H9 (cell line): ENCODE measurements around the gene UQCR11. TPM values are rescaled to one million over a fixed set of nuclear protein-coding genes. Genes with fewer than 3 reads are reported as not detected.

Experiments
- DNase-seq: peaks from one replicate; pipeline ENCODE4 v3.0.0-alpha.2; 2017
- H2AFZ ChIP-seq: one replicate; pipeline ENCODE4 v1.6.1; 2013; ENCODE audit warnings: mild to moderate bottlenecking, low read length, control low read depth, moderate library complexity
- H2AK5ac ChIP-seq: 2 replicates; pipeline ENCODE4 v1.6.1; 2013; ENCODE audit warnings: low read length, control low read depth, mixed read lengths; ENCODE audit not compliant: insufficient read length
- H2BK120ac ChIP-seq: one replicate; pipeline ENCODE4 v1.6.1; 2013; ENCODE audit warnings: low read depth, mild to moderate bottlenecking, low read length, control low read depth, inconsistent platforms; ENCODE audit not compliant: poor library complexity, severe bottlenecking
- H2BK12ac ChIP-seq: 2 replicates; pipeline ENCODE4 v1.6.1; 2013; ENCODE audit warnings: low read length, control low read depth, mixed read lengths, low read depth; ENCODE audit not compliant: insufficient read length
- H2BK15ac ChIP-seq: 2 replicates; pipeline ENCODE4 v1.6.1; 2013; ENCODE audit warnings: low read depth, low read length, control low read depth
- H2BK20ac ChIP-seq: one replicate; pipeline ENCODE4 v1.6.1; 2013; ENCODE audit warnings: low read depth, mild to moderate bottlenecking, low read length, control low read depth, inconsistent platforms; ENCODE audit not compliant: poor library complexity, severe bottlenecking
- H2BK5ac ChIP-seq: 2 replicates; pipeline ENCODE4 v1.6.1; 2013; ENCODE audit warnings: low read length, control low read depth, mixed read lengths; ENCODE audit not compliant: insufficient read length
- H3K14ac ChIP-seq: 2 replicates; pipeline ENCODE4 v1.6.1; 2013; ENCODE audit warnings: low read length, control low read depth; ENCODE audit not compliant: insufficient read depth
- H3K18ac ChIP-seq: 2 replicates; pipeline ENCODE4 v1.6.1; 2013; ENCODE audit warnings: low read depth, mild to moderate bottlenecking, mixed read lengths, low read length, control low read depth; ENCODE audit not compliant: insufficient read length
- H3K23ac ChIP-seq: 2 replicates; pipeline ENCODE4 v1.6.1; 2013; ENCODE audit warnings: low read length, control low read depth, mixed read lengths, low read depth; ENCODE audit not compliant: insufficient read length
- H3K23me2 ChIP-seq: 2 replicates; pipeline ENCODE4 v1.6.1; 2013; ENCODE audit warnings: low read depth, mild to moderate bottlenecking, mixed read lengths, low read length, control low read depth; ENCODE audit not compliant: insufficient read length, poor library complexity, severe bottlenecking
- H3K27ac ChIP-seq: 2 replicates; pipeline ENCODE4 v1.5.1; 2013; ENCODE audit warnings: low read length, control low read depth, mixed read lengths, low read depth; ENCODE audit not compliant: insufficient read length
- H3K27me3 ChIP-seq: 2 replicates; pipeline ENCODE4 v1.6.1; 2013; ENCODE audit warnings: low read length, control low read depth, inconsistent platforms; ENCODE audit not compliant: insufficient read depth
- H3K4ac ChIP-seq: 2 replicates; pipeline ENCODE4 v1.6.1; 2013; ENCODE audit warnings: low read depth, mild to moderate bottlenecking, control low read depth, inconsistent platforms, low read length, moderate library complexity
- H3K4me1 ChIP-seq: 2 replicates; pipeline ENCODE4 v1.6.1; 2013; ENCODE audit warnings: low read length, control low read depth, inconsistent platforms; ENCODE audit not compliant: insufficient read depth
- H3K4me2 ChIP-seq: 2 replicates; pipeline ENCODE4 v1.6.1; 2013; ENCODE audit warnings: low read length, control low read depth, mixed read lengths; ENCODE audit not compliant: insufficient read length, insufficient read depth
- H3K56ac ChIP-seq: 2 replicates; pipeline ENCODE4 v1.6.1; 2013; ENCODE audit warnings: low read depth, mild to moderate bottlenecking, mixed read lengths, low read length, control low read depth; ENCODE audit not compliant: insufficient read length
- H3K79me1 ChIP-seq: 2 replicates; pipeline ENCODE4 v1.6.1; 2013; ENCODE audit warnings: low read depth, mild to moderate bottlenecking, moderate library complexity, low read length, control low read depth, inconsistent platforms; ENCODE audit not compliant: insufficient read depth, poor library complexity, severe bottlenecking
- H3K79me2 ChIP-seq: 2 replicates; pipeline ENCODE4 v1.6.1; 2013; ENCODE audit warnings: low read length, control low read depth, inconsistent platforms; ENCODE audit not compliant: insufficient read depth
- H3K9ac ChIP-seq: 2 replicates; pipeline ENCODE4 v1.6.1; 2013; ENCODE audit warnings: low read length, control low read depth, mixed read lengths; ENCODE audit not compliant: insufficient read length; ENCODE audit errors: extremely low read depth
- H3K9me3 ChIP-seq: one replicate; pipeline ENCODE4 v1.6.1; 2013; ENCODE audit warnings: low read depth, low read length, inconsistent platforms; ENCODE audit not compliant: control insufficient read depth
- H3T11ph ChIP-seq: one replicate; pipeline ENCODE4 v1.6.1; 2013; ENCODE audit warnings: mild to moderate bottlenecking, low read length, control low read depth, inconsistent platforms
- H4K20me1 ChIP-seq: one replicate; pipeline ENCODE4 v1.6.1; 2013; ENCODE audit not compliant: control insufficient read depth, insufficient read length, insufficient read depth
- H4K5ac ChIP-seq: 2 replicates; pipeline ENCODE4 v1.6.1; 2013; ENCODE audit warnings: low read depth, mild to moderate bottlenecking, mixed read lengths, low read length, control low read depth; ENCODE audit not compliant: insufficient read length
- H4K8ac ChIP-seq: replicated peaks from 2 replicates; pipeline ENCODE4 v1.6.1; 2013; ENCODE audit warnings: low read length, control low read depth, mixed read lengths, low read depth; ENCODE audit not compliant: insufficient read length
- H4K91ac ChIP-seq: 2 replicates; pipeline ENCODE4 v1.6.1; 2013; ENCODE audit warnings: low read depth, mild to moderate bottlenecking, moderate library complexity, mixed read lengths, low read length, control low read depth; ENCODE audit not compliant: insufficient read length
- H3K27ac Mint-ChIP-seq, 3 experiments: 2 replicates in 2 of 3; 3 replicates in 1 of 3; pipeline ENCODE4 v1.8.0; 2020 to 2021; ENCODE audit warnings: mixed read lengths in 3 of 3, mild to moderate bottlenecking in 1 of 3, moderate library complexity in 1 of 3
- H3K27me3 Mint-ChIP-seq: 2 replicates; pipeline ENCODE4 v1.8.0; 2021; ENCODE audit warnings: low read depth, mild to moderate bottlenecking, moderate library complexity, mixed read lengths
- H3K36me3 Mint-ChIP-seq, 3 experiments: 2 replicates in 2 of 3; 3 replicates in 1 of 3; pipeline ENCODE4 v1.8.0; 2020 to 2021; ENCODE audit warnings: low read depth in 3 of 3, mixed read lengths in 3 of 3; ENCODE audit not compliant: insufficient read depth in 1 of 3
- H3K4me1 Mint-ChIP-seq, 2 experiments: 2 replicates each; pipeline ENCODE4 v1.8.0; 2020; ENCODE audit warnings: mixed read lengths in 2 of 2
- H3K4me3 Mint-ChIP-seq, 2 experiments: 2 replicates in 1 of 2; 3 replicates in 1 of 2; pipeline ENCODE4 v1.8.0; 2020 to 2021; ENCODE audit warnings: mild to moderate bottlenecking in 2 of 2, mixed read lengths in 2 of 2, moderate library complexity in 1 of 2
- H3K9me3 Mint-ChIP-seq, 2 experiments: 2 replicates in 1 of 2; 3 replicates in 1 of 2; pipeline ENCODE4 v1.8.0; 2020; ENCODE audit warnings: mild to moderate bottlenecking in 2 of 2, mixed read lengths in 2 of 2, moderate library complexity in 1 of 2
- WGBS: extraction: QIAGEN DNeasy Blood & Tissue Kit; methylation state at CpG from one replicate; pipeline ENCODE4 v1.1.7; 2013; ENCODE audit warnings: missing lambda C conversion rate, low lambda C conversion rate, mixed read lengths; ENCODE audit not compliant: insufficient read length; ENCODE audit errors: extremely low coverage; 5-methylcytosine and 5-hydroxymethylcytosine counted together
- total RNA-seq: library from RNA; stranded (reverse); gene quantifications from 2 replicates; pipeline ENCODE4 v1.2.1, GENCODE V29; 2021
- TF ChIP-seq, protein P1 (sequence below): fragments of 200-600 bp; sonication (generic); conservative IDR thresholded peaks from 3 replicates; pipeline ENCODE4 v1.8.0; 2021; ENCODE audit warnings: antibody characterized with exemption, mild to moderate bottlenecking

Gene UQCR11
- total RNA-seq, 1 experiment from 2014 or later: 174 TPM

DNA sequence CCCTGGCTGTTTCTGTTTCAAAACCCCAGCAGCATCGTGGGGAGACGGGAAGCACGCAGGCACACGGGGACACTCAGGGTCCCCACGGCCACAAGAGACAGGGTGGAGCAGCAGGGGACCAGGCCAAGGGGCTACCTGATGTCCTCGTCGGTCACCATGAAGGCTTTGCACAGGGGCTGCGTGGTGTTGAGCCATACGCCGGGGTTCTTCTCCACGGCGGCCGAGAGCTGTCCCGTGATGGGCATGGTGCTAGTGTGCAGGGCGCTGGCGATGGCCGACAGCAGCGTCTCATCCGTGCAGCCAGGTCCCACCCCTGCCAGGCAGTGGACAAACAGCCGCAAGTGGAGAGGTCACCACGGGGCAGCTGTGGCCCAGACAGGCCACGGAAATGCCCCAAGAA lies 24.3 kb downstream of the UQCR11 start:
- DNase-seq: no peak
- WGBS: no CpG with 5 or more reads among the region's 22 CpGs
- peaks cover 5% of the 10 kb centered on the region for H3K79me1 ChIP-seq
- H3K23ac ChIP-seq: no peak overlapping the region
- no peak overlapping the region for H3K56ac ChIP-seq
- H3K4me2 ChIP-seq: no peak overlapping the region
- H3K36me3 Mint-ChIP-seq: peaks cover 35 to 78% (median 74%) of the 10 kb centered on the region in 3 experiments; a peak in 6 of 7 replicates
- H2AFZ ChIP-seq: no peak overlapping the region
- TF ChIP-seq, protein P1, sequence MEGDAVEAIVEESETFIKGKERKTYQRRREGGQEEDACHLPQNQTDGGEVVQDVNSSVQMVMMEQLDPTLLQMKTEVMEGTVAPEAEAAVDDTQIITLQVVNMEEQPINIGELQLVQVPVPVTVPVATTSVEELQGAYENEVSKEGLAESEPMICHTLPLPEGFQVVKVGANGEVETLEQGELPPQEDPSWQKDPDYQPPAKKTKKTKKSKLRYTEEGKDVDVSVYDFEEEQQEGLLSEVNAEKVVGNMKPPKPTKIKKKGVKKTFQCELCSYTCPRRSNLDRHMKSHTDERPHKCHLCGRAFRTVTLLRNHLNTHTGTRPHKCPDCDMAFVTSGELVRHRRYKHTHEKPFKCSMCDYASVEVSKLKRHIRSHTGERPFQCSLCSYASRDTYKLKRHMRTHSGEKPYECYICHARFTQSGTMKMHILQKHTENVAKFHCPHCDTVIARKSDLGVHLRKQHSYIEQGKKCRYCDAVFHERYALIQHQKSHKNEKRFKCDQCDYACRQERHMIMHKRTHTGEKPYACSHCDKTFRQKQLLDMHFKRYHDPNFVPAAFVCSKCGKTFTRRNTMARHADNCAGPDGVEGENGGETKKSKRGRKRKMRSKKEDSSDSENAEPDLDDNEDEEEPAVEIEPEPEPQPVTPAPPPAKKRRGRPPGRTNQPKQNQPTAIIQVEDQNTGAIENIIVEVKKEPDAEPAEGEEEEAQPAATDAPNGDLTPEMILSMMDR: no peak
- H3K9me3 ChIP-seq: no peaks in the 10 kb centered on the region
- H2AK5ac ChIP-seq: no peak overlapping the region
- no peak overlapping the region for H4K5ac ChIP-seq
- peaks cover 5% of the 10 kb centered on the region; the same call in 1 of the 2 replicates for H3K79me2 ChIP-seq
- H2BK120ac ChIP-seq: no peak overlapping the region
- no peaks in the 10 kb centered on the region for H3K4me1 Mint-ChIP-seq
- no peak overlapping the region for H3K18ac ChIP-seq
- H3K14ac ChIP-seq: no peak overlapping the region
- H3K9me3 Mint-ChIP-seq: no peaks in the 10 kb centered on the region; a peak in 1 of 5 replicates
- H3K4me1 ChIP-seq: no peaks in the 10 kb centered on the region
- H4K20me1 ChIP-seq: peaks cover 2% of the 10 kb centered on the region
- no peak overlapping the region for H4K8ac ChIP-seq
- no peak overlapping the region for H3T11ph ChIP-seq
- H3K27ac ChIP-seq: no peak overlapping the region
- H2BK20ac ChIP-seq: no peak overlapping the region
- no peak overlapping the region for H2BK5ac ChIP-seq
- H3K9ac ChIP-seq: no peak overlapping the region
- peaks cover 2% of the 10 kb centered on the region for H3K27me3 Mint-ChIP-seq
- no peak overlapping the region for H3K4ac ChIP-seq
- H3K27ac Mint-ChIP-seq: peak overlapping the region in 1 of 3 experiments; percentile 40; a peak in 1 of 7 replicates
- H3K23me2 ChIP-seq: no peaks in the 10 kb centered on the region
- H4K91ac ChIP-seq: no peak overlapping the region
- no peak overlapping the region for H2BK15ac ChIP-seq
- no peak overlapping the region for H3K4me3 Mint-ChIP-seq
- no peak overlapping the region for H2BK12ac ChIP-seq
- no peaks in the 10 kb centered on the region for H3K27me3 ChIP-seq
